VCaP (cell line): ENCODE data around the gene SSH2.

Experiments
- H3K27ac ChIP-seq: fragments of 450-650 bp; 2 replicates; pipeline ENCODE4 v1.5.1; 2017
- CTCF ChIP-seq: fragments of 450-650 bp; conservative IDR thresholded peaks from 2 replicates; pipeline ENCODE4 v1.5.1; 2017; ENCODE audit warnings: mild to moderate bottlenecking, moderate library complexity

The SSH2 gene, protein sequence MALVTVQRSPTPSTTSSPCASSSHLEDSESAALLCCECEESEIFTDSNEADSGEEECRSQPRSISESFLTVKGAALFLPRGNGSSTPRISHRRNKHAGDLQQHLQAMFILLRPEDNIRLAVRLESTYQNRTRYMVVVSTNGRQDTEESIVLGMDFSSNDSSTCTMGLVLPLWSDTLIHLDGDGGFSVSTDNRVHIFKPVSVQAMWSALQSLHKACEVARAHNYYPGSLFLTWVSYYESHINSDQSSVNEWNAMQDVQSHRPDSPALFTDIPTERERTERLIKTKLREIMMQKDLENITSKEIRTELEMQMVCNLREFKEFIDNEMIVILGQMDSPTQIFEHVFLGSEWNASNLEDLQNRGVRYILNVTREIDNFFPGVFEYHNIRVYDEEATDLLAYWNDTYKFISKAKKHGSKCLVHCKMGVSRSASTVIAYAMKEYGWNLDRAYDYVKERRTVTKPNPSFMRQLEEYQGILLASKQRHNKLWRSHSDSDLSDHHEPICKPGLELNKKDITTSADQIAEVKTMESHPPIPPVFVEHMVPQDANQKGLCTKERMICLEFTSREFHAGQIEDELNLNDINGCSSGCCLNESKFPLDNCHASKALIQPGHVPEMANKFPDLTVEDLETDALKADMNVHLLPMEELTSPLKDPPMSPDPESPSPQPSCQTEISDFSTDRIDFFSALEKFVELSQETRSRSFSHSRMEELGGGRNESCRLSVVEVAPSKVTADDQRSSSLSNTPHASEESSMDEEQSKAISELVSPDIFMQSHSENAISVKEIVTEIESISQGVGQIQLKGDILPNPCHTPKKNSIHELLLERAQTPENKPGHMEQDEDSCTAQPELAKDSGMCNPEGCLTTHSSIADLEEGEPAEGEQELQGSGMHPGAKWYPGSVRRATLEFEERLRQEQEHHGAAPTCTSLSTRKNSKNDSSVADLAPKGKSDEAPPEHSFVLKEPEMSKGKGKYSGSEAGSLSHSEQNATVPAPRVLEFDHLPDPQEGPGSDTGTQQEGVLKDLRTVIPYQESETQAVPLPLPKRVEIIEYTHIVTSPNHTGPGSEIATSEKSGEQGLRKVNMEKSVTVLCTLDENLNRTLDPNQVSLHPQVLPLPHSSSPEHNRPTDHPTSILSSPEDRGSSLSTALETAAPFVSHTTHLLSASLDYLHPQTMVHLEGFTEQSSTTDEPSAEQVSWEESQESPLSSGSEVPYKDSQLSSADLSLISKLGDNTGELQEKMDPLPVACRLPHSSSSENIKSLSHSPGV (N-terminal part only)

DNA sequence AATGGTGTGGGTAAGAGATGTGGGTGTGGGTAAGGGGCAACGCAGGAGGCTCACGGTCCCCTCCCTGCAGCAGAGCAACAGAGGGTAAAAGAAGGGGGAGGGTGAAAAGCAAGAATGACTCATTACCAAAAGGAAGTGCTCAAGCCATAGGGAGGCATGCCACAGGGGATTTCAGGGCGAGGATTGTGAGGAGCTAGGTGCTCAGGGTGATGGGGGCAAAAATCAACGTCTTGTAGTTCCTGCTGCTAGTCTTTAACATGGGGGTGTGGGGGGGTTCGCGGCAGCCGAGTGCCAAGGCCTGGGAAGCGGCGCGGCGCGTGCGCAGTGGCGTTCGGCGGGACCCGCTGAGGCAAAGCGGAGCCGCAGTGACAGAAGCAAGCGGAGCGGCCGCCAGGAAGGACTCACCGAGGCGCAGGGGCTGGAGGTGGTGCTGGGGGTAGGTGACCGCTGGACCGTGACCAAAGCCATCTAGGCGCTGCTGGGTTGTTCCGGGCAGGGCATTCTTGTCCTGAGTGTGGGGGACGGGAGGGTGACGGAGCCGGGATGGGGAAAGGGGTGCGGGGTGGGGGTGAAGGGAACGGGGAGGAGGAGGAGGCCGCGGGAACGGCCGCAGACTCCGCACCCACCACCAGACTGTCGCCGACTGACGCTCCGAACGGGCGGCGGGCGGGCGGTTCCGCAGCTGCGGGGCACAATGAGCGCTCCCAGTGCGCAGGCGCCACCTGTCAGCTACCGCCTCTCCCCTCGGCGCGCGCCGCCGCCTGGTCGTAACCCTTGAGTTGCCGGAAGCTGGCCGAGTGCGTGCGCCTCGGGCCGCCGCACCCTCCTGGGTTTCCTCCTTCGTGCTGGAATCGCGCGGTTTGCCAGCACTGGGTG lies at the start of gene SSH2:
Gene SSH2, minus strand, starts transcription at position 696 of the 876 bp plus-strand sequence. Its CDS starts 228 bp downstream, at position 468.
- H3K27ac ChIP-seq: peak within 1 kb of the TSS; percentile 95

DNA sequence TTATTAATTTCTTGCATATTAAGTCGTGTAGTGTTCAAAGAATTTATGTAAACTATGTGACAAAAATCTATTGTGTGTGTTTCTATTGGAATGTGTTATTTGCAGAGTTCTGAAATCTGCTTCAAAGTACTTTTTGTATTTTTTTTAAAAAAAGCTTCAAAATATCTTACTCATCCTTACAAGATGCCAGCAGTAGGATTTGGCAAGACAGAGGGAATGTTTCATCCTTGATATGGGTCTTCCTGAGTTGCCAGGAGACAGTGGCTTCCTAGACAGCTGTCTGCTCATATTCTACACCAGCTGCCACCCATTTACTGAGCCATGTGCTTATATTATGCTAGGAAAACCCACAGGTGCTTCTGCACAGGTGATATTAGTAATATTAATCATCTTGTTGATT lies 47.8 kb upstream of the SSH2 start:
- no peak for TF ChIP-seq CTCF
- H3K27ac ChIP-seq: no peak overlapping the region

More for the DNA sequence above, at the start of gene SSH2:
- no peak; the same call in 1 of the 2 replicates for TF ChIP-seq CTCF

- TF ChIP-seq CTCF: no peak
These were observed 43.0 kb upstream of the SSH2 start for GRCh38 chr17:29973005-29973404.

GRCh38 chr17:29972277-29972676 lies 42.2 kb upstream of the SSH2 start:
- TF ChIP-seq CTCF: no peak
- no peak overlapping the region for H3K27ac ChIP-seq

More at GRCh38 chr17:29973005-29973404, 43.0 kb upstream of the SSH2 start:
- H3K27ac ChIP-seq: no peak overlapping the region

GRCh38 chr17:29968271-29968670 lies 38.2 kb upstream of the SSH2 start:
- no peak for TF ChIP-seq CTCF
- no peak overlapping the region for H3K27ac ChIP-seq

DNA sequence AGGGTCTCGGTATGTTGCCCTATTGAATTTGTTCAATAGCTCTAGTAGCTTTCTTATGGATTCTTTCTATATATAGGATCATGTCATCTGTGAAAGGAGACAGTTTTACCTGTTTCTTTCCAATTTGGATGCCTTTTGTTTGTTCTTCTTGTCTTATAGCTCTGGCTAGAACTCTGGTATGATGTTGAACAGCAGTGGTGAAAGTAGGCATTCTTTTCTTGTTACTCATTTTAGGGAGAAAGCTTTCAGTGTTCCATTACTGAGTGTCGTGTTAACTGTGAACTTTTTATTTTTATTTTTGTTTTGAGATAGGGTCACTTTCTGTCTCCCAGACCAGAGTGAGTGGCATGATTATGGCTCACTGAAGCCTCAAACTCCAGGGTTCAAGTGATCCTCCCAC lies 32.6 kb upstream of the SSH2 start:
- no peak overlapping the region for H3K27ac ChIP-seq
- no peak for TF ChIP-seq CTCF
